Heart left ventricle (tissue), 16 donors: ENCODE measurements around the gene STK4. TPM values are rescaled to one million over a fixed set of nuclear protein-coding genes. Genes with fewer than 3 reads are reported as not detected.

Source experiments
- ATAC-seq, 4 donors: fragments of 200-7000 bp; cut with Tn5 transposase; one replicate each; pipeline ENCODE4 v1.9.1; 2020 to 2022; ENCODE audit warnings: moderate library complexity in 4 of 4, mild to moderate bottlenecking in 3 of 4, moderate number of reproducible peaks in 1 of 4
- DNase-seq, 5 donors: peaks; one replicate each; pipeline ENCODE4 v3.0.0-alpha.2; 2020
- H3K27ac ChIP-seq, 12 donors: fragments of 200-600 bp; sonication (generic) in 4 of 12; one replicate each; pipeline versions ENCODE4 v1.5.0 to v1.8.0; 2016 to 2022; ENCODE audit warnings: mild to moderate bottlenecking in 2 of 12
- H3K27me3 ChIP-seq, 9 donors: fragments of 200-600 bp; sonication (generic) in 2 of 9; one replicate each; pipeline versions ENCODE4 v1.5.1 to v1.8.0; 2016 to 2022; ENCODE audit warnings: mild to moderate bottlenecking in 3 of 9
- H3K36me3 ChIP-seq, 9 donors: fragments of 200-600 bp; sonication (generic) in 2 of 9; one replicate each; pipeline versions ENCODE4 v1.5.0 to v1.8.0; 2018 to 2022; ENCODE audit warnings: mild to moderate bottlenecking in 2 of 9
- H3K4me1 ChIP-seq, 12 donors: fragments of 200-600 bp; sonication (generic) in 4 of 12; one replicate each; pipeline versions ENCODE4 v1.5.0 to v1.8.0; 2016 to 2022; ENCODE audit warnings: mild to moderate bottlenecking in 3 of 12
- H3K4me3 ChIP-seq, 12 donors: fragments of 200-600 bp; sonication (generic) in 4 of 12; one replicate each; pipeline versions ENCODE4 v1.5.0 to v1.8.0; 2017 to 2022; ENCODE audit warnings: mild to moderate bottlenecking in 9 of 12, moderate library complexity in 4 of 12
- H3K9me3 ChIP-seq, 12 donors: fragments of 200-600 bp; sonication (generic) in 4 of 12; one replicate each; pipeline versions ENCODE4 v1.5.0 to v1.8.0; 2016 to 2022; ENCODE audit warnings: mild to moderate bottlenecking in 1 of 12
- CTCF ChIP-seq, 12 donors: fragments of 200-600 bp; sonication (generic) in 4 of 12; IDR thresholded peaks; one replicate each; pipeline versions ENCODE4 v1.5.0 to v1.8.0; 2018 to 2022; ENCODE audit warnings: antibody characterized with exemption in 12 of 12, mild to moderate bottlenecking in 5 of 12
- POLR2A ChIP-seq, 2 donors: fragments of 450-650 bp; IDR thresholded peaks; one replicate each; pipeline ENCODE4 v1.6.1; 2017; ENCODE audit warnings: antibody characterized with exemption in 2 of 2, mild to moderate bottlenecking in 2 of 2, moderate library complexity in 2 of 2
- WGBS, 4 donors: extraction: QIAGEN DNeasy Blood & Tissue Kit in 2 of 4; methylation state at CpG; one replicate each; pipeline versions ENCODE4 v1.1.5 to v1.1.7; 2013 to 2018; 5-methylcytosine and 5-hydroxymethylcytosine counted together
- intact Hi-C, 10 donors: fragments of 100-400 bp; cut with DNase I; formaldehyde crosslinking; loops; one replicate each; pipeline versions ENCODE4 v1.11.1 to v1.14.2; 2022
- polyA plus RNA-seq, 2 donors: library from polyadenylated mRNA; stranded (reverse); fragments of 200-250 nt; gene quantifications; one replicate each; pipeline ENCODE4 v1.2.3, GENCODE V29; 2013
- total RNA-seq, 9 donors: library from RNA; depleted of rRNA in 2 of 9; stranded (reverse); fragments of >200 nt in 2 of 9; fragmentation: NEBNext Ultra II Directional in 3 of 9; extraction: Animal tissue kit (Norgen Biotek cat#: 25700) in 3 of 9; gene quantifications; one replicate each; pipeline versions ENCODE4 v1.1.0 to v1.2.4, GENCODE V29; 2016 to 2023
- donor health status: ischemic (EF 13 %, LVEDD 7.1; RV severe dilation, severe dysfunction).
- donor health status: healthy with polysubstance abuse.
- donor health status: DM: no; HTN: yes; CAD: no.
- donor health status: DM: no; HTN: no; CAD: no.
- donor health status: ischemic (EF 25% LVEDD 6.9; RV normal size, moderate dysfunction).
- donor health status: ischemic (EF 25% LVEDD 5.7; RV mildly dilated, moderate dysfunction).
- donor health status: healthy.
- donor health status: DM: yes; HTN: yes; CAD: no.
- donor health status: ischemic (EF 35%, LVEDD 5.7; RV mildly dilated, moderate dysfunction).
- donor health status: nonischemic (EF 11% LVEDD 7.7; RV severe dilation, severe dysfunction).
- donor health status: DM: yes; HTN: yes; CAD: no.
- donor health status: PGD.
- donor health status: ischemic (EF 29% LVEDD 5.4; RV normal size, mild dysfunction).
- donor health status: nonischemic (EF 23%, LVEDD 6.1; RV moderate dilation, normal function).

STK4 gene
- total and polyA plus RNA-seq, 11 donors: 3.2 to 25.3 (median 9.3) TPM

DNA sequence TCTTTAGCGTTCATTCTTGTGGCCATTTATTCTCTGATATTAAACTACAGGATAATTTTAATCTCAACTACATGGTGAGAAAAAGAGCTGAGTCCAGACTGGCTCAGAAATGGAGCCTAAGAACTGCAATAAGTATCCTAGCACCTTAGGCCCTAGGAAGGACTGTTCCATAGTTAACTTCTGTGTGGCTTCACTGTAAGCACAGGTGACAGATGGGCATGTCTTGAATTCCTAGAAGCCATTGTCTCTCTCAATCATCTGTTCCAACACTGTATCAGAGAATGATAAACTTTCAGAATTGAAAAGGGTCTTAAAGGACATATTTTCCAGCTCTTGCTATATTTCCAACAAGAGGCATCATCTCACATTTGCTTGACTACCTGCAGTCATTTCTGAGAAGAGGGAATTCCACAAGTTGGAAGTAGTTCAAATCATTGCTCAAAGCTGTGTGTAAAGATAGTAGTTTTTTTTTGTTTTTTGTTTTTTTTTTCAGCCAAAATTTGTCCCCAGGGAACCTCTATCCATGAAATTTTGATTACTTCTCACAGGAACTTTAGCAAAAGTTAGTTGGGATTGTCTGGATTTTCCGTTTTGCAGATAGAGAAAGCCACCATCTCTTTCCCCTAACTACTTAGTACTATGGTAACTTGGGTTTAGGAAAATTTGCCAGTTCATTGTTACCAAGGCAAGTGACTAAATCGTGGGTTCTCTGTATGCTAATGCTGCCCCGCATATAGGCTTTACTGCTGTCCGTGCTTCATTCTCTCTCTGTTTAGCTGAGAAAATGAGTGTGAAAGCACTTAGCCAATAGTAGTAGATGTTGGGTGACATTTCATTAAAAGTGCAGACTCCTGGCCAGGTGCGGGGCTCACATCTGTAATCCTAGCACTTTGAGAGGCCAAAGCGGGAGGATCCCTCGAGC, 87.4 kb downstream of the STK4 start:
- Histone ChIP-seq H3K4me3 (no peak overlapping the region), H3K27me3 (no peaks in the 10 kb centered on the region), H3K36me3 (peaks cover 0 to 41% (median 6%) of the 10 kb centered on the region in 9 donors), H3K4me1 (peaks cover 0 to 53% (median 29%) of the 10 kb centered on the region in 12 donors), H3K27ac (peak overlapping the region in 4 of 12 donors; percentile 0 to 57 (median 31)), H3K9me3 (no peaks in the 10 kb centered on the region)
- no peak for TF ChIP-seq CTCF (IDR thresholded peaks at IDR 0.05)
- TF ChIP-seq POLR2A (IDR thresholded peaks at IDR 0.05): no peak
- DNase-seq (no peak), ATAC-seq (no peak)
- intact Hi-C loops: loop anchor here in 2 of 10 donors (1.0 to 5.0 kb wide), 2 partner anchors 34 to 41 kb away; no protein-coding TSS in a partner anchor
- 81 to 91% (median 84%) methylated on average over 8 of the region's 8 CpGs for WGBS, 4 donors

DNA sequence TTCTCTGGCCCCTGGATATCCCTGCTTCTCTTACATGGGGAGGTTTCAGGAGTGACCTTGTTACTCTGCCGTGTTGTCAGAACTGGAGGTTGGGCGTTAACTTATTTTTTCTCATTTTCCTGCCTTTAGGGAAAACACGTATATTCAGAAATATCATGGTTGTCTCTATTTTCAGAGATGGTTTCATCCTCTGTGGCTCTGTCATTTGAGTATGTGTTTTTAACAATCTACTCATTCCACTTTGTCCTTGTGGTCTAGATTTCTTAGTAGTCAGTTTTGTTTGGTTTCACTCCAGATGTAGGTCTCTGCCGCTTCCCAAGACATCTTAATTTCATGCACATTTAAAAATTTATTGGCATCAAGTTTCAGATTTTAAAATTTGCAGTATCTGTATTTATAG, 88.7 kb downstream of the STK4 start:
- 92 to 95% (median 93%) methylated on average over 4 of the region's 4 CpGs for WGBS, 4 donors
- TF ChIP-seq POLR2A (IDR thresholded peaks at IDR 0.05) (no peak), CTCF (IDR thresholded peaks at IDR 0.05) (no peak)
- intact Hi-C loops: no loop called here
- Histone ChIP-seq H3K36me3 (peaks cover 0 to 50% (median 6%) of the 10 kb centered on the region in 9 donors), H3K4me1 (peaks cover 0 to 48% (median 21%) of the 10 kb centered on the region in 12 donors), H3K27ac (no peak overlapping the region), H3K9me3 (no peaks in the 10 kb centered on the region), H3K4me3 (no peak overlapping the region), H3K27me3 (no peaks in the 10 kb centered on the region)
- ATAC-seq (no peak), DNase-seq (no peak)

- intact Hi-C loops: no loop called here
- H3K27me3 ChIP-seq: no peaks in the 10 kb centered on the region
- WGBS, 4 donors: 85 to 87% (median 86%) methylated on average over 7 to 8 of the region's 8 CpGs
- no peak for ATAC-seq
- H3K4me3 ChIP-seq: no peak overlapping the region
- H3K36me3 ChIP-seq: peaks cover 0 to 50% (median 6%) of the 10 kb centered on the region in 9 donors
- peaks cover 0 to 34% (median 12%) of the 10 kb centered on the region in 12 donors for H3K4me1 ChIP-seq
- no peak overlapping the region for H3K27ac ChIP-seq
- no peak for TF ChIP-seq POLR2A (IDR thresholded peaks at IDR 0.05)
- no peak for TF ChIP-seq CTCF (IDR thresholded peaks at IDR 0.05)
- H3K9me3 ChIP-seq: no peaks in the 10 kb centered on the region
- DNase-seq: no peak
Measured at GRCh38 chr20:45056473-45057173, 90.3 kb downstream of the STK4 start.
